ENCODE data around the gene PLEKHG1.

DNA sequence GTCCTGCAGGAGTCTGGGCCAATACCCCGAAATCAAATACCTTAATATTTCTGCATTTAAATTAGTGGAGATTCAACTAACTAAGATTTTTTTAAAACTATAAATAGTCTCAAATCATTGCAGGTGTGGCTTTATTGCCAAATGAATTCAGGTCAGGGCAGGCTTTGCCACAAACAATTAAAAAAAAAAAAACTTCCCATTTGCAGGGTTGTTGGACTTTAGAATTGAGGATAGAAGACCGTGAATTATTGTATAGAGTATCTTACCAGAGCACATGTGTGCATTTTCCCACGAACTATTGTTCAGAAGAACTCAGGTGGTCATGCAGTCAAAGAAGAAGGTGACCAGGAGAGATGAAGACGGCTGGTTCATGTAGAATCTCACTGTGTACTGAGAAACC lies 6.6 kb upstream of the PLEKHG1 start:
- TF ChIP-seq POLR2AphosphoS5 (IDR thresholded peaks at IDR 0.05; ENCODE audit: low read depth) (no peak), EZH2phosphoT487 (IDR thresholded peaks at IDR 0.05; ENCODE audit: unreplicated experiment) (no peak), JUNB (IDR thresholded peaks at IDR 0.05; ENCODE audit: unreplicated experiment) (no peak), EZH2 (IDR thresholded peaks at IDR 0.05; ENCODE audit: low read depth, unreplicated experiment) (no peak), ZNF331 (CRISPR knock-in tag; IDR thresholded peaks at IDR 0.05; ENCODE audit: low read depth) (no peak), ZNF114 (CRISPR knock-in tag; IDR thresholded peaks at IDR 0.05) (no peak), STAT1 (IDR thresholded peaks at IDR 0.05; ENCODE audit: unreplicated experiment) (no peak), ETS1 (IDR thresholded peaks at IDR 0.05) (no peak), CREB1 (CRISPR knock-in tag; IDR thresholded peaks at IDR 0.05; ENCODE audit: low read depth) (no peak), NANOG (IDR thresholded peaks at IDR 0.05; ENCODE audit: borderline replicate concordance) (no peak)
- TF ChIP-seq, protein P1, sequence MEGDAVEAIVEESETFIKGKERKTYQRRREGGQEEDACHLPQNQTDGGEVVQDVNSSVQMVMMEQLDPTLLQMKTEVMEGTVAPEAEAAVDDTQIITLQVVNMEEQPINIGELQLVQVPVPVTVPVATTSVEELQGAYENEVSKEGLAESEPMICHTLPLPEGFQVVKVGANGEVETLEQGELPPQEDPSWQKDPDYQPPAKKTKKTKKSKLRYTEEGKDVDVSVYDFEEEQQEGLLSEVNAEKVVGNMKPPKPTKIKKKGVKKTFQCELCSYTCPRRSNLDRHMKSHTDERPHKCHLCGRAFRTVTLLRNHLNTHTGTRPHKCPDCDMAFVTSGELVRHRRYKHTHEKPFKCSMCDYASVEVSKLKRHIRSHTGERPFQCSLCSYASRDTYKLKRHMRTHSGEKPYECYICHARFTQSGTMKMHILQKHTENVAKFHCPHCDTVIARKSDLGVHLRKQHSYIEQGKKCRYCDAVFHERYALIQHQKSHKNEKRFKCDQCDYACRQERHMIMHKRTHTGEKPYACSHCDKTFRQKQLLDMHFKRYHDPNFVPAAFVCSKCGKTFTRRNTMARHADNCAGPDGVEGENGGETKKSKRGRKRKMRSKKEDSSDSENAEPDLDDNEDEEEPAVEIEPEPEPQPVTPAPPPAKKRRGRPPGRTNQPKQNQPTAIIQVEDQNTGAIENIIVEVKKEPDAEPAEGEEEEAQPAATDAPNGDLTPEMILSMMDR (conservative IDR thresholded peaks at IDR 0.05; ENCODE audit: low read depth in 2 of 2), result no peak
- TF ChIP-seq, protein P2, sequence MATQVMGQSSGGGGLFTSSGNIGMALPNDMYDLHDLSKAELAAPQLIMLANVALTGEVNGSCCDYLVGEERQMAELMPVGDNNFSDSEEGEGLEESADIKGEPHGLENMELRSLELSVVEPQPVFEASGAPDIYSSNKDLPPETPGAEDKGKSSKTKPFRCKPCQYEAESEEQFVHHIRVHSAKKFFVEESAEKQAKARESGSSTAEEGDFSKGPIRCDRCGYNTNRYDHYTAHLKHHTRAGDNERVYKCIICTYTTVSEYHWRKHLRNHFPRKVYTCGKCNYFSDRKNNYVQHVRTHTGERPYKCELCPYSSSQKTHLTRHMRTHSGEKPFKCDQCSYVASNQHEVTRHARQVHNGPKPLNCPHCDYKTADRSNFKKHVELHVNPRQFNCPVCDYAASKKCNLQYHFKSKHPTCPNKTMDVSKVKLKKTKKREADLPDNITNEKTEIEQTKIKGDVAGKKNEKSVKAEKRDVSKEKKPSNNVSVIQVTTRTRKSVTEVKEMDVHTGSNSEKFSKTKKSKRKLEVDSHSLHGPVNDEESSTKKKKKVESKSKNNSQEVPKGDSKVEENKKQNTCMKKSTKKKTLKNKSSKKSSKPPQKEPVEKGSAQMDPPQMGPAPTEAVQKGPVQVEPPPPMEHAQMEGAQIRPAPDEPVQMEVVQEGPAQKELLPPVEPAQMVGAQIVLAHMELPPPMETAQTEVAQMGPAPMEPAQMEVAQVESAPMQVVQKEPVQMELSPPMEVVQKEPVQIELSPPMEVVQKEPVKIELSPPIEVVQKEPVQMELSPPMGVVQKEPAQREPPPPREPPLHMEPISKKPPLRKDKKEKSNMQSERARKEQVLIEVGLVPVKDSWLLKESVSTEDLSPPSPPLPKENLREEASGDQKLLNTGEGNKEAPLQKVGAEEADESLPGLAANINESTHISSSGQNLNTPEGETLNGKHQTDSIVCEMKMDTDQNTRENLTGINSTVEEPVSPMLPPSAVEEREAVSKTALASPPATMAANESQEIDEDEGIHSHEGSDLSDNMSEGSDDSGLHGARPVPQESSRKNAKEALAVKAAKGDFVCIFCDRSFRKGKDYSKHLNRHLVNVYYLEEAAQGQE (IDR thresholded peaks at IDR 0.05; ENCODE audit: unreplicated experiment), result no peak
- TF ChIP-seq, protein P3, sequence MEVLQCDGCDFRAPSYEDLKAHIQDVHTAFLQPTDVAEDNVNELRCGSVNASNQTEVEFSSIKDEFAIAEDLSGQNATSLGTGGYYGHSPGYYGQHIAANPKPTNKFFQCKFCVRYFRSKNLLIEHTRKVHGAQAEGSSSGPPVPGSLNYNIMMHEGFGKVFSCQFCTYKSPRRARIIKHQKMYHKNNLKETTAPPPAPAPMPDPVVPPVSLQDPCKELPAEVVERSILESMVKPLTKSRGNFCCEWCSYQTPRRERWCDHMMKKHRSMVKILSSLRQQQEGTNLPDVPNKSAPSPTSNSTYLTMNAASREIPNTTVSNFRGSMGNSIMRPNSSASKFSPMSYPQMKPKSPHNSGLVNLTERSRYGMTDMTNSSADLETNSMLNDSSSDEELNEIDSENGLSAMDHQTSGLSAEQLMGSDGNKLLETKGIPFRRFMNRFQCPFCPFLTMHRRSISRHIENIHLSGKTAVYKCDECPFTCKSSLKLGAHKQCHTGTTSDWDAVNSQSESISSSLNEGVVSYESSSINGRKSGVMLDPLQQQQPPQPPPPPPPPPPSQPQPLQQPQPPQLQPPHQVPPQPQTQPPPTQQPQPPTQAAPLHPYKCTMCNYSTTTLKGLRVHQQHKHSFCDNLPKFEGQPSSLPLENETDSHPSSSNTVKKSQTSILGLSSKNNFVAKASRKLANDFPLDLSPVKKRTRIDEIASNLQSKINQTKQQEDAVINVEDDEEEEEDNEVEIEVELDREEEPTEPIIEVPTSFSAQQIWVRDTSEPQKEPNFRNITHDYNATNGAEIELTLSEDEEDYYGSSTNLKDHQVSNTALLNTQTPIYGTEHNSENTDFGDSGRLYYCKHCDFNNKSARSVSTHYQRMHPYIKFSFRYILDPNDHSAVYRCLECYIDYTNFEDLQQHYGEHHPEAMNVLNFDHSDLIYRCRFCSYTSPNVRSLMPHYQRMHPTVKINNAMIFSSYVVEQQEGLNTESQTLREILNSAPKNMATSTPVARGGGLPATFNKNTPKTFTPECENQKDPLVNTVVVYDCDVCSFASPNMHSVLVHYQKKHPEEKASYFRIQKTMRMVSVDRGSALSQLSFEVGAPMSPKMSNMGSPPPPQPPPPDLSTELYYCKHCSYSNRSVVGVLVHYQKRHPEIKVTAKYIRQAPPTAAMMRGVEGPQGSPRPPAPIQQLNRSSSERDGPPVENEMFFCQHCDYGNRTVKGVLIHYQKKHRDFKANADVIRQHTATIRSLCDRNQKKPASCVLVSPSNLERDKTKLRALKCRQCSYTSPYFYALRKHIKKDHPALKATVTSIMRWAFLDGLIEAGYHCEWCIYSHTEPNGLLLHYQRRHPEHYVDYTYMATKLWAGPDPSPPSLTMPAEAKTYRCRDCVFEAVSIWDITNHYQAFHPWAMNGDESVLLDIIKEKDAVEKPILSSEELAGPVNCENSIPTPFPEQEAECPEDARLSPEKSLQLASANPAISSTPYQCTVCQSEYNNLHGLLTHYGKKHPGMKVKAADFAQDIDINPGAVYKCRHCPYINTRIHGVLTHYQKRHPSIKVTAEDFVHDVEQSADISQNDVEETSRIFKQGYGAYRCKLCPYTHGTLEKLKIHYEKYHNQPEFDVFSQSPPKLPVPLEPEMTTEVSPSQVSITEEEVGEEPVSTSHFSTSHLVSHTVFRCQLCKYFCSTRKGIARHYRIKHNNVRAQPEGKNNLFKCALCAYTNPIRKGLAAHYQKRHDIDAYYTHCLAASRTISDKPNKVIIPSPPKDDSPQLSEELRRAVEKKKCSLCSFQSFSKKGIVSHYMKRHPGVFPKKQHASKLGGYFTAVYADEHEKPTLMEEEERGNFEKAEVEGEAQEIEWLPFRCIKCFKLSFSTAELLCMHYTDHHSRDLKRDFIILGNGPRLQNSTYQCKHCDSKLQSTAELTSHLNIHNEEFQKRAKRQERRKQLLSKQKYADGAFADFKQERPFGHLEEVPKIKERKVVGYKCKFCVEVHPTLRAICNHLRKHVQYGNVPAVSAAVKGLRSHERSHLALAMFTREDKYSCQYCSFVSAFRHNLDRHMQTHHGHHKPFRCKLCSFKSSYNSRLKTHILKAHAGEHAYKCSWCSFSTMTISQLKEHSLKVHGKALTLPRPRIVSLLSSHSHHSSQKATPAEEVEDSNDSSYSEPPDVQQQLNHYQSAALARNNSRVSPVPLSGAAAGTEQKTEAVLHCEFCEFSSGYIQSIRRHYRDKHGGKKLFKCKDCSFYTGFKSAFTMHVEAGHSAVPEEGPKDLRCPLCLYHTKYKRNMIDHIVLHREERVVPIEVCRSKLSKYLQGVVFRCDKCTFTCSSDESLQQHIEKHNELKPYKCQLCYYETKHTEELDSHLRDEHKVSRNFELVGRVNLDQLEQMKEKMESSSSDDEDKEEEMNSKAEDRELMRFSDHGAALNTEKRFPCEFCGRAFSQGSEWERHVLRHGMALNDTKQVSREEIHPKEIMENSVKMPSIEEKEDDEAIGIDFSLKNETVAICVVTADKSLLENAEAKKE (CRISPR knock-in tag; IDR thresholded peaks at IDR 0.05), result no peak
